Loucy (cell line): Measurements from ENCODE around the gene DYRK4.

Experiments used
- EZH2phosphoT487 ChIP-seq: fragments of 200-600 bp; IDR thresholded peaks from 2 replicates; pipeline ENCODE4 v1.6.1; 2018; ENCODE audit warnings: antibody characterized with exemption, mild to moderate bottlenecking, moderate library complexity, borderline replicate concordance
- TF ChIP-seq, protein P1 (sequence below): fragments of 200-600 bp; sonication (generic); conservative IDR thresholded peaks from 2 replicates; pipeline ENCODE4 v1.5.1; 2014; ENCODE audit warnings: mild to moderate bottlenecking, antibody characterized with exemption, low read length

DNA sequence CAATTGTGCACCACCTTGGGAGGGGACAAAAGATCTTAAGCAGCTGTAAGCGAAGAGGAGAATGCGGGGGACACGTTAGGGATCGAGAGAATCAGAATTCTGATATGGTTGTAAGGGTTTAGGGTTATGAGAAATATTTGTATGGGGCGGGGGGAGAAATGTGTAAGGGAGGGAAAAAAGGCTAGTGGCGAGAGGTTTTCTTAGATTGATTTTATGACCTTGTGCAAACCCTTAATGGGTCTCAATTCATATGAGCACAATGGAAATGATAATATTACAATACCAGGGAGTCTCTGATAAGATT, 87.3 kb downstream of the DYRK4 start:
- TF ChIP-seq, protein P1, sequence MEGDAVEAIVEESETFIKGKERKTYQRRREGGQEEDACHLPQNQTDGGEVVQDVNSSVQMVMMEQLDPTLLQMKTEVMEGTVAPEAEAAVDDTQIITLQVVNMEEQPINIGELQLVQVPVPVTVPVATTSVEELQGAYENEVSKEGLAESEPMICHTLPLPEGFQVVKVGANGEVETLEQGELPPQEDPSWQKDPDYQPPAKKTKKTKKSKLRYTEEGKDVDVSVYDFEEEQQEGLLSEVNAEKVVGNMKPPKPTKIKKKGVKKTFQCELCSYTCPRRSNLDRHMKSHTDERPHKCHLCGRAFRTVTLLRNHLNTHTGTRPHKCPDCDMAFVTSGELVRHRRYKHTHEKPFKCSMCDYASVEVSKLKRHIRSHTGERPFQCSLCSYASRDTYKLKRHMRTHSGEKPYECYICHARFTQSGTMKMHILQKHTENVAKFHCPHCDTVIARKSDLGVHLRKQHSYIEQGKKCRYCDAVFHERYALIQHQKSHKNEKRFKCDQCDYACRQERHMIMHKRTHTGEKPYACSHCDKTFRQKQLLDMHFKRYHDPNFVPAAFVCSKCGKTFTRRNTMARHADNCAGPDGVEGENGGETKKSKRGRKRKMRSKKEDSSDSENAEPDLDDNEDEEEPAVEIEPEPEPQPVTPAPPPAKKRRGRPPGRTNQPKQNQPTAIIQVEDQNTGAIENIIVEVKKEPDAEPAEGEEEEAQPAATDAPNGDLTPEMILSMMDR: no peak
- no peak for TF ChIP-seq EZH2phosphoT487
